ENCODE results near the gene LCORL. TPM values are rescaled to one million over a fixed set of nuclear protein-coding genes. Genes with fewer than 3 reads are reported as not detected.

LCORL gene
- polyA plus RNA-seq, 4 donors = 4.2 to 23.2 (median 9.5) TPM

GRCh38 chr4:17912011-17912410 lies 109.5 kb downstream of the LCORL start:
- no peaks in the 10 kb centered on the region for H3K27me3 ChIP-seq (ENCODE audit: control insufficient read depth in 3 of 3, insufficient read depth in 3 of 3, low read length in 3 of 3)
- H3K27ac ChIP-seq (ENCODE audit: low read depth in 1 of 3, low read length in 2 of 3) = no peak overlapping the region
- no peak for FAIRE-seq
- WGBS, 3 donors = 94 to 96% (median 95%) methylated on average over 9 of the region's 9 CpGs
- no peaks in the 10 kb centered on the region for H3K4me1 ChIP-seq (ENCODE audit: control insufficient read depth in 3 of 3, insufficient read depth in 2 of 3, low read depth in 1 of 3, low read length in 2 of 3)
- no peak overlapping the region for H3K4me3 ChIP-seq (ENCODE audit: low read depth in 1 of 3, low read length in 3 of 3)
- H3K36me3 ChIP-seq (ENCODE audit: control insufficient read depth in 3 of 3, insufficient read depth in 2 of 3, low read depth in 1 of 3, low read length in 3 of 3) = peaks cover 0 to 26% (median 0%) of the 10 kb centered on the region in 3 donors
- H3K9me3 ChIP-seq (ENCODE audit: control insufficient read depth in 2 of 2, insufficient read depth in 1 of 2, low read depth in 1 of 2, low read length in 1 of 2) = no peaks in the 10 kb centered on the region
- DNase-seq = no peak

GRCh38 chr4:17911608-17912007 lies 109.9 kb downstream of the LCORL start:
- Histone ChIP-seq H3K4me3 (ENCODE audit: low read depth in 1 of 3, low read length in 3 of 3) (no peak overlapping the region), H3K27ac (ENCODE audit: low read depth in 1 of 3, low read length in 2 of 3) (no peak overlapping the region), H3K9me3 (ENCODE audit: control insufficient read depth in 2 of 2, insufficient read depth in 1 of 2, low read depth in 1 of 2, low read length in 1 of 2) (no peaks in the 10 kb centered on the region), H3K36me3 (ENCODE audit: control insufficient read depth in 3 of 3, insufficient read depth in 2 of 3, low read depth in 1 of 3, low read length in 3 of 3) (peaks cover 0 to 24% (median 0%) of the 10 kb centered on the region in 3 donors), H3K27me3 (ENCODE audit: control insufficient read depth in 3 of 3, insufficient read depth in 3 of 3, low read length in 3 of 3) (no peaks in the 10 kb centered on the region), H3K4me1 (ENCODE audit: control insufficient read depth in 3 of 3, insufficient read depth in 2 of 3, low read depth in 1 of 3, low read length in 2 of 3) (no peaks in the 10 kb centered on the region)
- 95 to 97% (median 96%) methylated on average over 11 of the region's 11 CpGs for WGBS, 3 donors
- DNase-seq = no peak
- FAIRE-seq = no peak

- Histone ChIP-seq H3K4me1 (ENCODE audit: control insufficient read depth in 3 of 3, insufficient read depth in 2 of 3, low read depth in 1 of 3, low read length in 2 of 3) (no peaks in the 10 kb centered on the region), H3K36me3 (ENCODE audit: control insufficient read depth in 3 of 3, insufficient read depth in 2 of 3, low read depth in 1 of 3, low read length in 3 of 3) (no peaks in the 10 kb centered on the region), H3K27me3 (ENCODE audit: control insufficient read depth in 3 of 3, insufficient read depth in 3 of 3, low read length in 3 of 3) (no peaks in the 10 kb centered on the region), H3K27ac (ENCODE audit: low read depth in 1 of 3, low read length in 2 of 3) (no peak overlapping the region), H3K9me3 (ENCODE audit: control insufficient read depth in 2 of 2, insufficient read depth in 1 of 2, low read depth in 1 of 2, low read length in 1 of 2) (no peaks in the 10 kb centered on the region), H3K4me3 (ENCODE audit: low read depth in 1 of 3, low read length in 3 of 3) (no peak overlapping the region)
- peak; percentile 11 to 69 for DNase-seq
- WGBS, 3 donors = 9 to 49% (median 23%) methylated on average over 2 of the region's 2 CpGs
- no peak for FAIRE-seq
These were observed 123.0 kb downstream of the LCORL start for GRCh38 chr4:17898553-17899055.

GRCh38 chr4:17895481-17895880 lies 126.1 kb downstream of the LCORL start:
- Histone ChIP-seq H3K27ac (ENCODE audit: low read depth in 1 of 3, low read length in 2 of 3) (no peak overlapping the region), H3K36me3 (ENCODE audit: control insufficient read depth in 3 of 3, insufficient read depth in 2 of 3, low read depth in 1 of 3, low read length in 3 of 3) (no peaks in the 10 kb centered on the region), H3K9me3 (ENCODE audit: control insufficient read depth in 2 of 2, insufficient read depth in 1 of 2, low read depth in 1 of 2, low read length in 1 of 2) (no peaks in the 10 kb centered on the region), H3K27me3 (ENCODE audit: control insufficient read depth in 3 of 3, insufficient read depth in 3 of 3, low read length in 3 of 3) (no peaks in the 10 kb centered on the region), H3K4me3 (ENCODE audit: low read depth in 1 of 3, low read length in 3 of 3) (no peak overlapping the region), H3K4me1 (ENCODE audit: control insufficient read depth in 3 of 3, insufficient read depth in 2 of 3, low read depth in 1 of 3, low read length in 2 of 3) (no peaks in the 10 kb centered on the region)
- WGBS, 3 donors = 92 to 98% (median 95%) methylated on average over 3 of the region's 3 CpGs
- DNase-seq (no peak), FAIRE-seq (no peak)

GRCh38 chr4:17894421-17894820 lies 127.1 kb downstream of the LCORL start:
- Histone ChIP-seq H3K4me1 (ENCODE audit: control insufficient read depth in 3 of 3, insufficient read depth in 2 of 3, low read depth in 1 of 3, low read length in 2 of 3) (no peaks in the 10 kb centered on the region), H3K27ac (ENCODE audit: low read depth in 1 of 3, low read length in 2 of 3) (no peak overlapping the region), H3K27me3 (ENCODE audit: control insufficient read depth in 3 of 3, insufficient read depth in 3 of 3, low read length in 3 of 3) (no peaks in the 10 kb centered on the region), H3K9me3 (ENCODE audit: control insufficient read depth in 2 of 2, insufficient read depth in 1 of 2, low read depth in 1 of 2, low read length in 1 of 2) (no peaks in the 10 kb centered on the region), H3K4me3 (ENCODE audit: low read depth in 1 of 3, low read length in 3 of 3) (no peak overlapping the region), H3K36me3 (ENCODE audit: control insufficient read depth in 3 of 3, insufficient read depth in 2 of 3, low read depth in 1 of 3, low read length in 3 of 3) (no peaks in the 10 kb centered on the region)
- DNase-seq = no peak
- peak; percentile 81 for FAIRE-seq
- WGBS, 3 donors = 77 to 89% (median 87%) methylated on average over 3 of the region's 3 CpGs

- 93 to 98% (median 94%) methylated on average over 1 of the region's 1 CpG for WGBS, 3 donors
- no peak overlapping the region for H3K27ac ChIP-seq (ENCODE audit: low read depth in 1 of 3, low read length in 2 of 3)
- H3K4me3 ChIP-seq (ENCODE audit: low read depth in 1 of 3, low read length in 3 of 3) = no peak overlapping the region
- H3K9me3 ChIP-seq (ENCODE audit: control insufficient read depth in 2 of 2, insufficient read depth in 1 of 2, low read depth in 1 of 2, low read length in 1 of 2) = no peaks in the 10 kb centered on the region
- H3K4me1 ChIP-seq (ENCODE audit: control insufficient read depth in 3 of 3, insufficient read depth in 2 of 3, low read depth in 1 of 3, low read length in 2 of 3) = no peaks in the 10 kb centered on the region
- no peak for DNase-seq
- no peak for FAIRE-seq
- no peaks in the 10 kb centered on the region for H3K27me3 ChIP-seq (ENCODE audit: control insufficient read depth in 3 of 3, insufficient read depth in 3 of 3, low read length in 3 of 3)
- peaks cover 0 to 1% (median 0%) of the 10 kb centered on the region in 3 donors for H3K36me3 ChIP-seq (ENCODE audit: control insufficient read depth in 3 of 3, insufficient read depth in 2 of 3, low read depth in 1 of 3, low read length in 3 of 3)
These were observed 131.9 kb downstream of the LCORL start for GRCh38 chr4:17889692-17890091.

- no peak overlapping the region for H3K27ac ChIP-seq (ENCODE audit: low read depth in 1 of 3, low read length in 2 of 3)
- no peaks in the 10 kb centered on the region for H3K27me3 ChIP-seq (ENCODE audit: control insufficient read depth in 3 of 3, insufficient read depth in 3 of 3, low read length in 3 of 3)
- H3K36me3 ChIP-seq (ENCODE audit: control insufficient read depth in 3 of 3, insufficient read depth in 2 of 3, low read depth in 1 of 3, low read length in 3 of 3) = peaks cover 0 to 9% (median 0%) of the 10 kb centered on the region in 3 donors
- FAIRE-seq (no peak), DNase-seq (no peak)
- H3K9me3 ChIP-seq (ENCODE audit: control insufficient read depth in 2 of 2, insufficient read depth in 1 of 2, low read depth in 1 of 2, low read length in 1 of 2) = no peaks in the 10 kb centered on the region
- no peaks in the 10 kb centered on the region for H3K4me1 ChIP-seq (ENCODE audit: control insufficient read depth in 3 of 3, insufficient read depth in 2 of 3, low read depth in 1 of 3, low read length in 2 of 3)
- no peak overlapping the region for H3K4me3 ChIP-seq (ENCODE audit: low read depth in 1 of 3, low read length in 3 of 3)
- 89 to 91% (median 90%) methylated on average over 2 of the region's 2 CpGs for WGBS, 3 donors
These were observed 137.0 kb downstream of the LCORL start for GRCh38 chr4:17884511-17884910.

- no peak for FAIRE-seq
These were observed 137.5 kb downstream of the LCORL start for GRCh38 chr4:17884063-17884462.

GRCh38 chr4:17877661-17878060 lies 143.9 kb downstream of the LCORL start:
- WGBS, 3 donors = 86 to 93% (median 87%) methylated on average over 5 of the region's 5 CpGs
- no peaks in the 10 kb centered on the region for H3K27me3 ChIP-seq (ENCODE audit: control insufficient read depth in 3 of 3, insufficient read depth in 3 of 3, low read length in 3 of 3)
- H3K36me3 ChIP-seq (ENCODE audit: control insufficient read depth in 3 of 3, insufficient read depth in 2 of 3, low read depth in 1 of 3, low read length in 3 of 3) = no peaks in the 10 kb centered on the region
- no peaks in the 10 kb centered on the region for H3K9me3 ChIP-seq (ENCODE audit: control insufficient read depth in 2 of 2, insufficient read depth in 1 of 2, low read depth in 1 of 2, low read length in 1 of 2)
- no peak overlapping the region for H3K4me3 ChIP-seq (ENCODE audit: low read depth in 1 of 3, low read length in 3 of 3)
- FAIRE-seq (no peak), DNase-seq (no peak)
- no peaks in the 10 kb centered on the region for H3K4me1 ChIP-seq (ENCODE audit: control insufficient read depth in 3 of 3, insufficient read depth in 2 of 3, low read depth in 1 of 3, low read length in 2 of 3)
- no peak overlapping the region for H3K27ac ChIP-seq (ENCODE audit: low read depth in 1 of 3, low read length in 2 of 3)

More at GRCh38 chr4:17884063-17884462, 137.5 kb downstream of the LCORL start:
- Histone ChIP-seq H3K9me3 (ENCODE audit: control insufficient read depth in 2 of 2, insufficient read depth in 1 of 2, low read depth in 1 of 2, low read length in 1 of 2) (no peaks in the 10 kb centered on the region), H3K27me3 (ENCODE audit: control insufficient read depth in 3 of 3, insufficient read depth in 3 of 3, low read length in 3 of 3) (no peaks in the 10 kb centered on the region), H3K27ac (ENCODE audit: low read depth in 1 of 3, low read length in 2 of 3) (no peak overlapping the region), H3K4me1 (ENCODE audit: control insufficient read depth in 3 of 3, insufficient read depth in 2 of 3, low read depth in 1 of 3, low read length in 2 of 3) (no peaks in the 10 kb centered on the region), H3K4me3 (ENCODE audit: low read depth in 1 of 3, low read length in 3 of 3) (no peak overlapping the region), H3K36me3 (ENCODE audit: control insufficient read depth in 3 of 3, insufficient read depth in 2 of 3, low read depth in 1 of 3, low read length in 3 of 3) (peaks cover 0 to 9% (median 0%) of the 10 kb centered on the region in 3 donors)
- WGBS, 3 donors = 91 to 95% (median 94%) methylated on average over 2 of the region's 2 CpGs
- DNase-seq = no peak

Measured in small intestine (tissue), 7 donors.